Measurements from ENCODE around the gene SLC22A23.

The SLC22A23 gene

DNA sequence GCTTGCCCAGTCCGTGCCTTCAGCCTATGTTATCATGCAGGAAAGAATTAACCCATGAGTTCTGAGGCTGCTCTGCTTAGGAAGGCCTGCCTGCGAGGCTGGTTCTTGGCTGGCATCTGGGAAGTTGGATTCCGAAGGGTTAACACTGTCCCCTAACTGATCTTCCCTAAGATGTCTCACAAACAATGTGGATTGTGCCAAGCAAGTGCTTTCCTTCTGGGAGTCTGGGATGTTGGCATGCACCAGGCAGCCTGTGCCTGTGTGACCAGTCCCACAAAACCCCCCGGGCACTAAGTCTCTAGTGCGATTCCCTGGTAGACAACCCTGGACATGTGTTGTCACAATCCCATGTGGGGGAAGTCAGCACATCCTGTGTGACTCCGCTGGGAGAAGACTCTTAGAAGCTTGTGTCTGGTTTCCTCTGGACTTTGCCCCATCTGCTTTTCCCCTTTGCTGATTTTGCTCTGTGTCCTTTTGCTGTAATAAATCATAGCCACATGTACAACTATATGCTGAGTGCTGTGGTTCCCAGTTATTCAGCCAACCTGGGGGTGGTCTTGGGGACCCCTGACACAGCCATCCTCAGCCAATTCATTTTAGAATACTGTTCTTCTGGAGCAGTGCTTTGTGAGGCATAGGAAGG is 83.8 kb downstream of the SLC22A23 start:
- in situ Hi-C loops (cut with MboI; ENCODE audit: low sequenced_read_pairs): no loop called here

DNA sequence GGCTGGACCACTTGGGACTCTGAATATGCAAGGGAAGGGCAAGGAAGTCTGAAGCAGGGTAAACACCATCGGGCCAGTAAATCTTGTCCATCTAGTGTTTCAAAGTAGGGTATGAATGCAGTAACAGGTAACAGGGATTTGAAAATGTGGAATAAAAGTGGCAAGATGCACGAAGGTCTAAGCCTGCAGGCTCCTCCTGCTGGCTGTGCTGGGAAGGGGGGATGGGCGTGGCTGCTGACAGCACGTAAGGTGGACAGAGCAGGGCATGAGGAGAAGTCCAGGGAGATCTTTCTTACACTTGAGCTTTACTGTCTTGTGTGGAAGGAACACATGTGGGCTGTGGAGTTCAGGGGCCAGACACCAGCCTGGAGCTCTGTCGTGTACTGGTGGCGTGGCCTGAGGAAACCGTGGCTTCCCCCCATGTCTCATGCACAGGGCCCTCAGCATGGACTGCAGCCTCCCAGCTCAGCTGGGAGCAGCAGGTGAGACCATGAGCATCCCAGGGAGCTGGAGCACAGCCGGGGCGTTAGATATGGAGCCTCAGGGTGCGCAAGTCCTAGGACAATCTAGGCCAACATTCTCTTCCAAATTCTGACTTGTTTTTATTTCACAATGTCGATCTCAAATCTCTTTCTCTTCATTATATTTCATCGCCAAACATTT is 84.5 kb downstream of the SLC22A23 start:
- in situ Hi-C loops (cut with MboI; ENCODE audit: low sequenced_read_pairs): no loop called here

DNA sequence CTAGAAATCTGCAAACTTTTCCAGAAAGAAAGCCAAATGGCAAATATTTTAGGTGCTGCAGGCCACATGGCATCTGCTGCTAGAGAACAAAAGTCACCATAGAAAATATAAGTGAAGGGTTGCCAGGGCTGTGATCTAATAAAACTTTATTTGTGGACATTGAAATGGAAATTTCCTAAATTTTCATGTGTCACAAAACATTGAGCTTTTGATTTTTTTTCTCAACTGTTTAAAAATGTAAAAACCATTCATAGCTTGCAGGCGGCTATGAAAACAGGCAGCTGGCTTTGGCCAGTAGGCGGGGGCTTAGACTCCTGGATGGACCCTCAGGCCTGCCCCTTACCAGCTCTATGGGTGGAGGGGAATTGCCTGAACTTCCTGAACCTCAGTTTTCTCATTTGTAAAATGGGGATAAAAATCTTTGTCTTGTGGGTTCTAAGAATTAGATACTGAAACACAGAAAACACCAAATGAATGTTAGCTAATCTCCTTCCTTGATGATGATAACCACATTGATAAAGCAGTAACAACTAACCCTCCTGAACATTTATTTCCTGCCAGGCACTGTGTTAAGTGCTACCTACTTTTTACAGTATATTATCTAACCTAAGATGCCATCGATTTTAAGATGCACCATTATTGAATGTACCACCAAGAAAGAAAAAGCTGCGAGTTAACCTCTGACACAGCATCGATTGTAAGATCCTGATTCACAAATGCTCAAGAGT is 85.5 kb downstream of the SLC22A23 start:
- in situ Hi-C loops (cut with MboI; ENCODE audit: low sequenced_read_pairs): no loop called here

DNA sequence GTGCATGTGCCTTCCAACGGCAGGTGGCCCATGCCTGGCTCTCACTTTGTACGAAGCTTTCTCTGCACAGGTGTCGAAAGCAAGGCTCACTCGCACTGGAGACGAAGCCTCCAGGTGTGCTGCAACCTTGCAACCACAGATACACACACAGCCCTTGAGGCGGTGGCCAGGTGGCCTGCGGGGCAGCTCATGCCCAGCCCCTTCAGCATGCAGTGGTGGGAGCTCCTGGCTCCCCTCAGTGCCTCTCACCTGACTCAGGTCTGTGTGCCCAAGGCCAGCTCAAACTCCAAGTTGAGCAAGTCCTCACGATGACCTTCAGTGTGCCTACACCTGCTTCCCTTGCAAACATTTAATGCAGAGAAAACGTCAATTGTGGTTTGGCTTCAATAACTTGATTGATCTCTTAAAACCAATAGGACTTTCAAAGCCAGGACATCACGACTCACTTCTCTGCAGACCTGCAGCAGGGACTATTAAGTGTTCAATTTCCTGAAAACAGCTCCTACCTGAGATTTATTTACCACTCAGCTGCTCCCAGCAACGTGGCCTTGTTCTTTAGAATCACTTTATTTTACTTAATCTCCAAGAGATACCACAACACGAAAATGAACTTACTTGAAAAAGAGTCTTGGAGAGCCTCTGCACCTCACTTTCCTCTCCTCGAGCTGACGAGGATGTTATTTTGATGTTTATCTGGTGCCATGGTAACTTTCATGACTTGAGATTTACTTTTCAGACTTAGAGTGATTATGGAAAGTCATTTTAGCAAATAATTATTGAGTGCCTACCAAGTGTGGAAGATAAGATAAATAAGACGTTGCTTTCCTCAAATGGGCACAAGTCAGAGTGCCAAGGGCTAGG is 86.3 kb downstream of the SLC22A23 start:
- in situ Hi-C loops (cut with MboI; ENCODE audit: low sequenced_read_pairs): no loop called here

DNA sequence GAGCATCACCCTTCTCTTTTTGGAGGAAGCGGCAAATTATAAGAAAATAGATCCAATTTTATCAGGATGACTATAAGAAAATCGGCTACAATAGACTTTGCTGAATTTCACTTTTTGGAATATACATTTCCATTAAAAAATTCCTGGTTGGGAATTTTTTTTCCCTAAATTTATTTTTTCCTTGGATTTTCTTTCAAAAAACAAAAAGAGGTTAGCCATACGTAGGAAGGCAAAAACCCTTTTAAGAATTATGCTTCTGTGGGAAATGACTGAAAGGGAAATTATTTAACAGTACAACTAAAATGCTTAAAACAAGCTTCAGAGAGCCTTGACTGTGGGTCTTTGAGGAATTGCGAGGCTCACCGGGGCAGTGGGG is 86.9 kb downstream of the SLC22A23 start:
- in situ Hi-C loops (cut with MboI; ENCODE audit: low sequenced_read_pairs): no loop called here

DNA sequence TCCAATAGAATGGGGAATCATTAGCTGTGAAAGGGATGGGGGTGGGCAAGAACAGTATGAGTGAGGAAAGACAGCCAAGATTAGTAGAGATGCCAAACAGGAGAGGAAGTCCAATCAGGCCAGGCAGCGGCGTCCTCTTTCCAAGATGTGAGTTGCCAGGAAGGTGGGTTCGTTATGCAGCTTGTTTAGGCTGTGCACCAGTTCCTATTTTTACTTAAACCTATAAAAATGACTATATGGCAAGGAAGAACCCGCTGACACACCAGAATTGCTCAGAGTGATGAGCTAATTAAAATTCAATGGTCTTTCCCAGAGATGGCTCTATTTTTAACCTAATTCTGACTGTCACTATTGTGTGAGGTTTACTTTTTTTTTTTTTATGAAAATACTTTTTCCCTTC is 88.2 kb downstream of the SLC22A23 start:
- in situ Hi-C loops (cut with MboI; ENCODE audit: low sequenced_read_pairs): no loop called here

DNA sequence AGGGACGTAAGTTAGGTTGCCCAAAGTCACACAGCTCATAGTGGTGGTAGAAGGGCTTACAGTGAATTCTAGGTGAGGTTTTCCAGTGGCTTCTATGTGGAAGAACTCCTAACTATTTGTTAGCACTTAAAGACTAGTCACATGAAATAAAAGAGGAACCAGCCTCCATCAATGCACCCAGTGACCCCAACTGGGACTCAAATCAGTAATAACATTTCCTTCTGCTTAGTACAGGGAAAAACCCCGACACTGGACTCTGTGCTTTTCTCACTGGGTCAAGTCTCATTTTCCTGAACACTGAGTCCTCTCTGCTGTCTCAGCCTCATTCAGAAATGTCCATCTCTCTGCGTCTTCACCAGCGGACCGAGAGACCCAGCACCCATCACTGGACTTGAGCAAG is 89.2 kb downstream of the SLC22A23 start:
- in situ Hi-C loops (cut with MboI; ENCODE audit: low sequenced_read_pairs): no loop called here

DNA sequence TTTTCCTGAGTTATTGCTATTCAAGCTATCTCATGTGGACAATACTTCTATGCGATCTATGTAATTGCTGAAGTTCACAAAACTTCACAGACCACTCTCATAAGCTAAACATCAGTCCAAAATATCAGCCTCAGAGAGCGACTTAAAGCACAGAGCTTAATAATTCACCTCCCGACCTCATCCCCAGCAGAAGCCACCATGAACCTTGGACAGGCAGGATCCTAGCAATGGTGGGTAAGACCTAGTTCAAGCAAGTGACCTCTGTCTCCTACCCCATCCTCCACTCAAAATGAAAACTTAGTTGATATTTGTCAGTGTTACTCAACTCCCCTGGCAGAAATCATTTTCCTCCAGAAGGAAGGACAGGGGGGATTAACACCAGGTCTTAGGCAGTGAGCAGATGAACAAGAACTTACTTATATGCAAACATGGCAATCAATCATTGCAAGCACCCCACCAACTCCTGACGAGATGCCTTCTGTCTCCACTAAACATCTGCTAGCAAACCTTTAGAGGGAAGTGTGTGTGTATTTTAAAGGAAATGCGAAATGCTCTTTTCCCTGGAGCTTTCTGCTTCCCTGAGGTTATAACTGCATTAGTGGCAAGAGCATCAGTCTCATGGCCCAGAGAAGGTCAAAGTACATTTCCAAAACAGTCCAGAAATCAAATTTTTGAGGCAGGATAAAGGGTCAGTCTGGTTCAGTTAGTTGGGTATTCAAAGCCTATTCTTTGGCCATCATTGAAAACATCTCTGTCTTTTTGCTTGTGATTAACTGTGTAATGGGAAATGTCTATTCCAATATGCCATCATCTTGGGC is 90.0 kb downstream of the SLC22A23 start:
- in situ Hi-C loops (cut with MboI; ENCODE audit: low sequenced_read_pairs): no loop called here

DNA sequence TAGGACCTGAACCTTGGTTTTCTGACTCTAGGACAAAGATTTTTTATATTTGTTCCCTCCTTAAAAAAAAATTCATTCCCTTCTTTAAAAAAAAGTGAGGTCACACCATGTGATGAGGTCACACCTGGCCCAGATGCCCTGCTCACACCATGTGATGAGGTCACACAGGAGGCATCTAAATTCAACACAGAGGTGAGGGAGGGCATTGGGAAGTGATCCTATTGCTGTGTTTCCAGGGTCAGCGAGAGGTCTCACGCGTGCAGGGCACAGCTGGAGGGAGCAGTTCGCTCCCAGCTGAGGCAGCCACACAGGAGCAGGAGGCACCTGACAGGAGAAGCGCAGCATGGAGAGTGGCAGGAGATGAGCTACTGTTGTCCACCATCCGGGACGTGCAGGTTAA is 92.5 kb downstream of the SLC22A23 start:
- in situ Hi-C loops (cut with MboI; ENCODE audit: low sequenced_read_pairs): no loop called here

DNA sequence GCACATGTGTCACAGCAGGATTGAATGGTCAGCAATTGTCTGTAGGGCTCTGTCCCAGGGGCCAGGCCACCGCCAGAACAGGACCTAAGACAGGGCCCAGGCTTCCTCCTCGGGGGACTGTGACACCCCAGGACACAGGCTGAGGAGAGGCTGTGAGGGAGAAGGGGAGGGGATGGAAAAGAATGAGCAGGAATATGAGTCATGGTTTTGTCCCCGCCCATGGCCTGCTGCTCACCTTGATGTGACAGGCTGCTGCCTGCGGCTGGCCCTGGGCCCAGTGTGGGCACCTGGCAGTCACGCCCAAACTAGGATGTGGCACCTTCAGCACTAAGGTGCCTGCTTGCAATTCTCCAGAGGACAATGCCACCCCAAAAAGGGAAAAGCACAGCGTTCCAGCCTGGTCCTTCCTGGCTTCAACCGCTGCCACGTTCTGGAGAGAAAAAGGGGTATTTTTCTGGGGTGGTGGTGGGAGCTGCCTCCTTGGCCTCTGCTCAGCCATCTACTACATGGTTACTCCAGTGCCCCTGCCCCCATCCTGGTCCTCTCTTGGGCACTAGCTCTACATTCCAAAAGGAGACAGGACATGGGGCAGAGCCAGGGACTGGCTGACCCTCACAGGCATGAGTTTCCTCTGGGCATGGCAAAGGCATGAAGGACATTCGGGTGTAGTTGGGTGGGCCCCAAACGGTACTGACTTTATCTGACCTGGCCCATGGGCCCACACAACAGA is 93.4 kb downstream of the SLC22A23 start:
- in situ Hi-C loops (cut with MboI; ENCODE audit: low sequenced_read_pairs): no loop called here

DNA sequence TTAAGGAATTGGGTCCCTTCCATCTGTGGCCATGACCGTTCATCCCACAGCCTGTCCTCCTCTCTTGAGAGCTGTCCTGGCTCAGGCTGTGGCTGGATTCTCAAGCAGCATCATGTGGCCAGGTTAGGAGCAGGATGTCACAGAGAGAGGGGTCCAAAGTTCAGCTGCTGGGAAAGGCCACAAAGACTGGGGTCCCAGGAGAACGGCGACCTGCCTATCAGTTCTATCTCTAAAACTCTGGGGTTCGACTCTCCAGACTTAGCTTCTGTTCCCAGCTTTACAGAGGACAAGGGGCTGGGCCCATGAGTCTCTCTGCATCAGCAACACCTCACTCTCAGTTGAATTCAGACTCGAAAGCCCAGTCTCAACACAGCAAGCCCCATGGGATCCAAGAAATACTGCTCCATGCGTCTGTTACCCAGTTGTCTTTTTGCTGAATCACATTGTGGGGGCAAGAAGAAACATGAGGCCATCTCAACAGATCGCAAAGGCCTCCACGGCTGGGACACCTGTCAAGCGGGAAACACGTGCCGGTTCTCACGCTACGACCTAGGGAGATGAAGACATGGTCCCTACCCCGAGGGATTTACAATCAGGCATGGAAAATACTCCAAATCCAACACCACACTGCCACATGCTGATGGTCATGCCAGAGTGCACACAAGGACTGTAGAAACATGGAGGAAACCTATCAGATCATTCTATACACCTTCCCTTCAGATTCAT is 95.4 kb downstream of the SLC22A23 start:
- in situ Hi-C loops (cut with MboI; ENCODE audit: low sequenced_read_pairs): no loop called here

DNA sequence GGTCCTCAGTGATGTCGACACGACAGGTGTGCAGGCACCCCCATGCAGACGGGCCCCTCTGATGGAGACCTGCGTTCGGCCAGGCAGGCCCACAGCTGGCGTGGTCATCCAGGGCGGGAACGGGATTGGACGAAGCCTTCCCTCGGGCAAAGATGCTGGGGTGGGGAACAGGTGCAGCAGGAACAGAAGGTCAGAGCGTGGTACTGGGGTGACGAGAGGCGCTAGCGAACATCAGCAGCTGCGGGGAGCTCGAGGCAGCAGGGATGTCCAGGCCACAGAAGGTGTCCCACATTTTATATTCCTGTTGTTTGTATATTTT is 96.2 kb downstream of the SLC22A23 start:
- in situ Hi-C loops (cut with MboI; ENCODE audit: low sequenced_read_pairs): no loop called here

DNA sequence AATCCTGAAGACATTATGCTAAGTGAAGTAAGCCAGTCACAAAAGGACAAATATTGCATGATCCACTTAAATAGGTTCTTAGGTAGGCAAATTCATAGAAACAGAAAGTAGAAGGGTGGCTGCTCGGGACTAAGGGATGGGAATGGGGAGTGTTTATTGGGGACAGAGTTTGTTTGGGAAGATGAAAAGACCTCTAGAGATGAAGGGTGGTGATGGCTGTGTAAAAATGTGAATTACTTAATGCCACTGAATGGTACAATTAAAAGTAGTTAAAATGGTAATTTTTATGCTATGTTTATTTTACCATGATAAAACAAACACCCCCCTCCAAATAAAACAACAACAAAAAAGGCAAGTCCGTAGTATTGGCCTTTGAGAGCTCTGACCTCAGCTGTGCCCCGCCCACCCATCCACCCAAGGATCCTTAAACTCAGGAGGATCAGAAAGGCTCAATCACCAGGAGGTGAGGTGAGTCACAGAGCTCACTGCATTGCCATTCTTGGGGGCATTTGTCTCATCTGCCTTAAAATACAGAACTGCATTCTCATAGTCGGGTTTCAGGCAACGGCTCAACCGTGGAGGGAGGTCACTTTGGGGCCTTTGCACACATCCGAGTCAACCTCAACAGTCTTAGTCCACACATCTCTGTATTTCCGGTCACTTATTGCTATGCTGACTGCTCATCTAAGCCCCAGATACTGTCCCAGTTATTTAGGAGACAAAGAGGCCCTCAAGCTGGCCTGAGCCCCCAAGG is 96.7 kb downstream of the SLC22A23 start:
- in situ Hi-C loops (cut with MboI; ENCODE audit: low sequenced_read_pairs): no loop called here

DNA sequence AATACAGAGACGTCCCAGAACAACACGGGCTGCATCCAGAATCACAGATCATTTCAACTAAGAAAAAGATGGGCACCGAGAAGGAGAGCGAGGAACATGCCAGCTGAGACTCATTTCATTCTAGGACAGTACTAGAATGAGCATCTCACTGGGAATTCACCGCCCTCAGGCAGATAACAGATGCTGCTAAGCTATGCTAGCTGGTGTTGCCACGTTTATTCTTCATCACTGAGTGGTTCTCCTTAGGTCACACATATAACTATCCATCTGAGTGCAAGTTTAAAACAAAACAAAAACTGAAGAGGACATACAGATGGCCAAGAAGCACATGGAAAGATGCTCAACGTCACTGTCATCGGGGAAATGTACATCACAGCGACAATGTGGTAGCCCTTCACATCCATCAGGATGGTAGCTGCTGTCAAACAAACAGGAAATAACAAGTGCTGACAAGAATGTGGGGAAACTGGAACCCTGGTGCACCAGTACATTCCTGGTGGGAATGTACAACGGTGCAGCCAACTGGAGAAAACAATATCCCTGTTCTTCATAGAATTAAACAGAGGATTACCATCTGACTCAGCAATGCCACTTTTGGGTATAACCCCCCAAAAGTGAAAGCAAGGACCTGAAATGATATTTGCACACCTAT is 97.6 kb downstream of the SLC22A23 start:
- in situ Hi-C loops (cut with MboI; ENCODE audit: low sequenced_read_pairs): no loop called here

DNA sequence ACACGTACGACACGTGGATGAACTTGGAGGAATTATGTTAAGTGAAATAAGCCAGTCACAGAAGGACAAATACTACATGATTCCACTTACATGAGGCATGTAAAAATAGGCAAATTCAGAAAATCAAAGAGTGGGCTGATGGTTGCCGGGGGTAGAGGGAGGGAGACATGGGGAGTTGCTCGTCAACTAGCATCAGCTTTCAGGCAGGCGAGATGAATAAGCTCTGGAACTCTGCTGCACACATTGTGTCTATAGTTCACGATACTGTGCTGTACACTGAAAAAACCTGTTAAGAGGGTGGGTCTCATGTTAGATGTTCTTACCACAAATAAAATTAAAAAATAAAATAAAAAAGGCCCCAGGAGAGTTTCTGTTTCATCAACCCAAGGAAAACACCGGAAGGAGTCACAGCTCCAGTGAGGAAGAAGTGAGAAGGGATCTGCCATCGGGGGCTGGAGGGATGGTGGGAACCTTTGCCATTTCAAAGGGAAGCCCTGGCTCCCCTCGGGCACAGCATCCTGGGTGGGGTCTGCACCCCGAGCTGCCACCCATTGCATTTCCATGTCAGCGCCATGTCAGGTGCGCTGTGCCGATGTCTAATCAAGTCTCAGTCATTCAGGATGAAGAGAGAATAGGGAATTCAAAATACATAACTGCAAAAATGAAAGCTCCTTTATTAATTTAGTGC is 98.3 kb downstream of the SLC22A23 start:
- in situ Hi-C loops (cut with MboI; ENCODE audit: low sequenced_read_pairs): no loop called here

DNA sequence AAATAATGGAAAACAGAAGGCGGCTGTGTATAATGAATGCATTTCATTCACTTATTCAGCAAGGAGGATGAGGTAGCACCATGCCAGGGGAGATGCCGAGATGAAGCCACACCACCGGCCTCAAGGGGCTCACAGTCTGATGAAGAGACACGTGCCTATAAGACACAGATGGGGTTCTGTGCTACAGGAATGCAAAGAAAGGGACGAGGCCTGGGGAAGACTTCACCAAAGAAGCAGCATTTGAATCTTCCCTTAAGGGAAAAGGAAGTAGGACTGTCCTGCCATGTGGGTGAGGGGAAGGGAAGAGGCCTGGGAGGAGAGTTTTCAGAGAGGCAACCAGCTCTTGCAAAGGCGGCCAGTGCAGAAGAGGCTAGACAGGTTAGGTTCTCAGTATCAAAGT is 99.2 kb downstream of the SLC22A23 start:
- in situ Hi-C loops (cut with MboI; ENCODE audit: low sequenced_read_pairs): no loop called here

DNA sequence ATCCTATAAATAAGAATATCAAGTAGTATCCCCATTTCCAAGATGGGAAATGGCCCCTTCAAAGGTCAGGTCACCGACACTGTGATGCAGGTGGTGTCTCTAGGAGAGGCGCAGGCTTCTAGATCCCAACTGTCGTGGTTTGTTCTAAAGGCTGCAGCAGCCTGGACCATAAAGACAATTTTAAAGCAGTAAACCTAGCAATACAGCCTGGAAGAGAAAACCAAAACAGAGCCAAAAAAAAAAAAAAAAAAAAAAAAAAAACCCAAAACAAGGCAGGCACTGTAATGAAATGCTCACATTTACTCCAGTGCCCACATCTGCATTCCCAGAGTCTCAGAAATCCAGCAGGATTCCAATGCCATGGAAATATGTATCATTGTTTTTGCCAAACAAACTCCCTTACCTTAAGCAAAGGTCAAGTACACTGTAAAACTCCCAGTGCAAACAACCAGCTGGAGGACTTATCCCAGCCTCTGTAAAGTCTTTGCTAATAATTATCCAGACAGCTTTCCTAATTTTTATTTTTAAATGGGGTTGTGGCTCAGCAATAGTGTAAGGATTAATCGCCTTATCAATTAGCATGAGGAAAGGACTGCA is 99.9 kb downstream of the SLC22A23 start:
- in situ Hi-C loops (cut with MboI; ENCODE audit: low sequenced_read_pairs): no loop called here
